DOHH2 (cell line): ENCODE results near the gene PHLDB2.

Experiments used
- H3F3A ChIP-seq: fragments of 200-600 bp; sonication (generic), shearing (Covaris generic); 2 replicates; pipeline ENCODE4 v1.6.0; 2016; ENCODE audit warnings: antibody characterized with exemption, mild to moderate bottlenecking; ENCODE audit not compliant: control insufficient read depth, insufficient read depth
- H3K27ac ChIP-seq: fragments of 200-600 bp; sonication (generic); 2 replicates; pipeline ENCODE4 v1.5.1; 2014; ENCODE audit warnings: low read depth, mild to moderate bottlenecking, low read length, moderate library complexity
- H3K27me3 ChIP-seq: fragments of 200-600 bp; sonication (generic); 2 replicates; pipeline ENCODE4 v1.6.1; 2014; ENCODE audit warnings: mild to moderate bottlenecking, low read length, mixed read lengths; ENCODE audit not compliant: control insufficient read depth
- H3K36me3 ChIP-seq: fragments of 200-600 bp; sonication (generic); 2 replicates; pipeline ENCODE4 v1.6.1; 2014; ENCODE audit warnings: mild to moderate bottlenecking, low read length, moderate library complexity, mixed read lengths; ENCODE audit not compliant: control insufficient read depth
- H3K4me1 ChIP-seq: fragments of 200-600 bp; sonication (generic); 2 replicates; pipeline ENCODE4 v1.6.1; 2014; ENCODE audit warnings: mild to moderate bottlenecking, low read length, mixed read lengths; ENCODE audit not compliant: control insufficient read depth
- H3K4me2 ChIP-seq: fragments of 200-600 bp; sonication (generic); 2 replicates; pipeline ENCODE4 v1.6.0; 2014; ENCODE audit warnings: mild to moderate bottlenecking, low read length, moderate library complexity
- H3K4me3 ChIP-seq: fragments of 200-600 bp; sonication (generic); 2 replicates; pipeline ENCODE4 v1.5.1; 2014; ENCODE audit warnings: mild to moderate bottlenecking, low read length, mixed read lengths
- H3K79me2 ChIP-seq: fragments of 200-600 bp; sonication (generic); 2 replicates; pipeline ENCODE4 v1.6.1; 2014; ENCODE audit warnings: mild to moderate bottlenecking, low read length, mixed read lengths; ENCODE audit not compliant: control insufficient read depth
- H3K9me2 ChIP-seq: fragments of 200-600 bp; sonication (generic); replicated peaks from 2 replicates; pipeline ENCODE4 v1.6.1; 2014; ENCODE audit warnings: mild to moderate bottlenecking, low read length, mixed read lengths; ENCODE audit not compliant: control insufficient read depth
- H3K9me3 ChIP-seq: fragments of 200-600 bp; sonication (generic); 2 replicates; pipeline ENCODE4 v1.6.1; 2014; ENCODE audit warnings: antibody characterized with exemption, low read length, mixed read lengths; ENCODE audit not compliant: control insufficient read depth, insufficient read depth
- H4K20me1 ChIP-seq: fragments of 200-600 bp; sonication (generic); 2 replicates; pipeline ENCODE4 v1.6.0; 2014; ENCODE audit warnings: low read depth, mild to moderate bottlenecking, antibody characterized with exemption, low read length, moderate library complexity; ENCODE audit not compliant: control insufficient read depth, insufficient read depth
- CTCF ChIP-seq: fragments of 200-600 bp; sonication (generic); IDR thresholded peaks from one replicate; pipeline ENCODE4 v1.5.1; 2014; ENCODE audit warnings: antibody characterized with exemption, mild to moderate bottlenecking, low read depth, low read length; ENCODE audit not compliant: poor library complexity, severe bottlenecking
- EZH2phosphoT487 ChIP-seq: fragments of 200-600 bp; sonication (generic); IDR thresholded peaks from 2 replicates; pipeline ENCODE4 v1.6.1; 2017; ENCODE audit warnings: borderline replicate concordance, mild to moderate bottlenecking, antibody characterized with exemption, low read length, moderate library complexity, mixed read lengths

PHLDB2 gene

DNA sequence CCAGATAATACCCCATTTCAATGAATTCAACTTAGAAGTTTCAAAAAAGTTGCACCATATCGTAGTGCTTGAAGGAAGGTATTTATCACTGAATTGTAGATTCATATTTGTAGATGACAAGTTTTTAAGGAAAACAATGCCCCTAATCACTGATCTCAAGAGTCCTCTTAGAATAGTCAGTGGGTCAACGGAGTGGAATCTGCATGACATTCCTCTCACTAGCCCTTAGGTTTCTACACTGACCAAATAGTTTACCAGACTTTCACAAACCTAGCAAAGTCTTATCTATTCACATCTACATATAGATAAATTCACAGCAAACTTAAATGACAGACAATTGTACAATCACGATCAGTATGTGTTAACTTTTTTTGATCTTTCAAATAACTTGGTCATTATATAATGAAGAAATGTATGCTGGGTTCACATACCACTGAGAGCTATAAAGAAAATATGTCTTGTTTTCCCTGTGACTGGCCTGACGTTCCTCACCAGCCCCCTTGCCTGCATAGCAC lies 35.7 kb upstream of the PHLDB2 start:
- H3K4me3 ChIP-seq: no peak overlapping the region
- no peaks in the 10 kb centered on the region for H4K20me1 ChIP-seq
- H3K4me1 ChIP-seq: no peaks in the 10 kb centered on the region
- no peaks in the 10 kb centered on the region for H3F3A ChIP-seq
- H3K9me3 ChIP-seq: peaks cover 4% of the 10 kb centered on the region; the same call in 1 of the 2 replicates
- no peaks in the 10 kb centered on the region for H3K9me2 ChIP-seq
- TF ChIP-seq CTCF: no peak
- no peak for TF ChIP-seq EZH2phosphoT487
- no peaks in the 10 kb centered on the region for H3K36me3 ChIP-seq
- H3K4me2 ChIP-seq: no peak overlapping the region
- no peaks in the 10 kb centered on the region for H3K79me2 ChIP-seq
- no peak overlapping the region for H3K27ac ChIP-seq
- H3K27me3 ChIP-seq: no peaks in the 10 kb centered on the region

DNA sequence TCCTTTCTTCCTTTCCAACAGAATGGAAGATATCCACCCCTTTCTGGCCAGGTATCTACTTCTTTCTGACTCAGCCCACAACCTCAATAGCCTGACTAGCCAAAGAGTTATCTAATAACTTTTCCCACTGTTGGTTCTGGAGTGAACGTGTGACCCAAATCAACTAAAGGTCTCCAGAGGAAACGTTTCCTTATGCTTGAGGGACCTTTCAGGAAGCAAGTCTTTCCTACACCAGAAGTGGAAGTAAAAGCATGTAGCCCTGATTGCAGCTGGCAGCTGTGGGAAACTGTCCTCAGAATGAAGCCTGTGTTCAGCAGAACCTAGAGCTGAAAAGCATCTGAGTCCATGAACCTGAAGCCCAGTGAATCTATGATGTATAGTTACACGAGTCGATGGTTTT lies 34.7 kb upstream of the PHLDB2 start:
- H3K36me3 ChIP-seq: no peaks in the 10 kb centered on the region
- H3K27ac ChIP-seq: no peak overlapping the region
- no peaks in the 10 kb centered on the region for H3K27me3 ChIP-seq
- no peak for TF ChIP-seq EZH2phosphoT487
- no peak for TF ChIP-seq CTCF
- peaks cover 4% of the 10 kb centered on the region; the same call in 1 of the 2 replicates for H3K9me3 ChIP-seq
- H3K4me3 ChIP-seq: no peak overlapping the region
- no peaks in the 10 kb centered on the region for H4K20me1 ChIP-seq
- no peaks in the 10 kb centered on the region for H3F3A ChIP-seq
- no peaks in the 10 kb centered on the region for H3K79me2 ChIP-seq
- no peaks in the 10 kb centered on the region for H3K4me1 ChIP-seq
- no peak overlapping the region for H3K4me2 ChIP-seq
- H3K9me2 ChIP-seq: no peaks in the 10 kb centered on the region

DNA sequence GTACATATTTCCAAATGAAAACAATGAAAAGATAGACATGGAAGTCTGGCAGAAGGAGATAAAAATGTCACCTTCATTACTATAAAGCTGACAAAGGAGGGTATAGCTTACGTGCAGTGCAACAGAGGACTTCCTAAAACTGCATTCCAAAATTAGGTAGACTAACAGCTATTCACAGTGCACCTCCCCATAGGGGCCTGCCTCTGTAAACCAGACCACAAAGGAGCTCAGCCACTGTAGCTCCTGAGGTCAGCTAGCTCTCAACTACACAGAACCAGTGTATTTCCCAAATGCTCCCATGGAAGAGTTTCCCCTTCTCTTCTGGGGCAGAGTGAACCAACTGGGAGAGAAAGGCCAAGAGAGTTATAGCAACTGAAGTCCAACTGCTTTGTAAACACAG lies 31.2 kb upstream of the PHLDB2 start:
- Histone ChIP-seq H3K27me3 (no peaks in the 10 kb centered on the region), H4K20me1 (no peaks in the 10 kb centered on the region), H3K9me3 (no peaks in the 10 kb centered on the region), H3K79me2 (no peaks in the 10 kb centered on the region), H3K9me2 (no peaks in the 10 kb centered on the region), H3K4me2 (no peak overlapping the region), H3K4me3 (no peak overlapping the region), H3F3A (no peaks in the 10 kb centered on the region), H3K4me1 (no peaks in the 10 kb centered on the region), H3K27ac (no peak overlapping the region), H3K36me3 (no peaks in the 10 kb centered on the region)
- TF ChIP-seq EZH2phosphoT487 (no peak), CTCF (no peak)

- no peaks in the 10 kb centered on the region for H3K36me3 ChIP-seq
- H3K9me3 ChIP-seq: no peaks in the 10 kb centered on the region
- no peak overlapping the region for H3K4me3 ChIP-seq
- H3K27me3 ChIP-seq: no peaks in the 10 kb centered on the region
- H3F3A ChIP-seq: no peaks in the 10 kb centered on the region
- H3K4me1 ChIP-seq: no peaks in the 10 kb centered on the region
- no peaks in the 10 kb centered on the region for H3K9me2 ChIP-seq
- H3K79me2 ChIP-seq: no peaks in the 10 kb centered on the region
- H4K20me1 ChIP-seq: no peaks in the 10 kb centered on the region
- H3K27ac ChIP-seq: no peak overlapping the region
- no peak overlapping the region for H3K4me2 ChIP-seq
- TF ChIP-seq CTCF: no peak
- TF ChIP-seq EZH2phosphoT487: no peak
Measured at GRCh38 chr3:111828530-111828929, 30.5 kb upstream of the PHLDB2 start.
